GM19324 (cell line): ENCODE measurements around the gene CCDC91.
"Not testable (repeated sequence)": the region's sequence is repeated elsewhere in the genome, so short reads cannot be mapped to it uniquely, and the experiment has no call there.

Experiments used
- ATAC-seq: cut with Tn5 transposase; IDR thresholded peaks from one replicate; pipeline ENCODE4 v1.9.1; 2021; ENCODE audit warnings: mild to moderate bottlenecking, moderate library complexity; ENCODE audit not compliant: unreplicated experiment, low FRiP score

CCDC91 gene

DNA sequence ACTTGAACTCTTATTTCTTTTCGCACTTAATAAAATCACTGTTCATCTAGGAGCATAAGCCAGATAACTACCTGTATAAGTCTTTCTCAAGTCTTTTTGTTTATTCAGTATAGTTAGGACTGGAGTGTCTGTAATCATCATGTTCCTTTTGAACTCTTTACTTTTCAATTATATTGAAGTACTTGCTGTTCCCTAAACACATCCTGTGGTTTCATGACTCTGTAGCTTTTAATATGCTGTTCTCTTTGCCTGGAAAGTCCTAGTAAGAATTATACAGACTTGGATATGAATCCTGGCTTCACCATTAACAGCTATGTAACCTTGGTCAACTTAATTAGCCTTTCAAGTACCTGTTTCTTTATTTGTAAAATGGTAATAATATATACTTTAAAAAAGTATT is 88.2 kb downstream of the CCDC91 start:
- no peak for ATAC-seq

DNA sequence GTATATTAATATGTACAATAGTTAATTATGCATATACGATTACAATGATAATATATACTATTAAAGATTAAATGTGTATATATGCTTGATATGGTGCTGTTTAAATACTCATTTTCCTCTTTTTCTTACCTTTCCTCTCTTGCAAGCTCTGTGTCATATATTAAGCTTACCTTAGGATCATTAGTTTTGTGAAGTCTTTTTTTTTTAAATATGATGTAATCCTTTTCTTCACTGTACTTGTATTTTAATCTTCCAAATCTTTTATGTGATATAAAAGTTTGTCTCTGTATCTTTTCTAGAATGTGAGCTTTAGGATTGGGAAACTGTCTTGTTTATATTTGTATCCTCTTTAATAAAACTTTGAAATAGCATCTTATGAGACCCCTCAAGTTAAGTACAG is 88.7 kb downstream of the CCDC91 start:
- no peak for ATAC-seq

DNA sequence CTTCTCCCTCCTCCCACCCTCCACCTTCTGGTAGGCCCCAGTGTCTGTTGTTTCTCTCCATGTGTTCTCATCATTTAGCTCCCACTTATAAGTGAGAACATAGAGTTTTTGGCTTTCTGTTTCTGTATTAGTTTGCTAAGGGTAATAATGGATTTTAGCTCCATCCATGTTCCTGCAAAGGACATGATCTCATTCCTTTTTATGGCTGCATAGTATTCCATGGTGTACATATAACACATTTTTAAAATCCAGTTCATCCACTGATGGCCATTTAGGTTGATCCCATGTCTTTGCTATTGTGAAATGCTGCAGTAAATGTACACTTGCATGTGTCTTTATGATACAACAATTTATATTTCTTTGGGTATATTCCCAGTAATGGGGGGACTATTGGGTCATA is 96.1 kb downstream of the CCDC91 start:
- ATAC-seq: no peak

DNA sequence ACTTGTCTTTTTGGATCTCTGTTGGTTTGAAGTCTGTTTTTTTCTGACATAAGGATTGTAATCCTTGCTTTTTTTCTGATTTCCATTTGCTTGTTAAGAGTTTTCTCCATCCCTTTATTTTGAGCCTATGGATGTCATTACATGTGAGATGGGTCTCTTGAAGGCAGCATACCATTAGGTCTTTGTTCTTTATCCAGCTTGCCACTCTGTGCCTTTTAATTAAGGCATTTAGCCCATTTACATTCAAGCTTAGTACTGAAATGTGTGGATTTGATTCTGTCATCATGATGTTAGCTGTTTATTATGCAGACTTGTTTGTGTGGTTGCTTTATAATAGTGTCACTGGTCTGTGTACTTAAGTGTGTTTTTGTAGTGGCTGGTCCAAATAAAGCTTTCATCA is 100.0 kb downstream of the CCDC91 start:
- no peak for ATAC-seq

DNA sequence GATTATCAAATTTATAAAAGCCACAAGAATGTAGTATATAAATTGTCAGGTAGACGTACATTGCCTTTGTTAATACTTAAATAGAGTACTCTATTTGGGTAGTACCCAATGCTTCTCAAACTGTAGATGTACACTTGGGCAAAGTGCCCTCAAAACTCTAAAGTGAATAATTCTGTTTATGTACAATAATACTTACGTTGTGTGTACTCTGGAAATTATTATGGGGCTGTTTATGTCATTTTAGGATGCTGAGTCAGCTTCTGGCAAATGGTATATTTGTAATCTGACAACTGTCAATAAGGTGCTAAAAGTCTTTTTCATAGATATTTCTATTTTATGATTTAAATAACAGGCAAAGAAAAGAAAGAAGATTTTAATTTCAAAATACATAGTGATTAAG is 102.4 kb downstream of the CCDC91 start:
- ATAC-seq: no peak

DNA sequence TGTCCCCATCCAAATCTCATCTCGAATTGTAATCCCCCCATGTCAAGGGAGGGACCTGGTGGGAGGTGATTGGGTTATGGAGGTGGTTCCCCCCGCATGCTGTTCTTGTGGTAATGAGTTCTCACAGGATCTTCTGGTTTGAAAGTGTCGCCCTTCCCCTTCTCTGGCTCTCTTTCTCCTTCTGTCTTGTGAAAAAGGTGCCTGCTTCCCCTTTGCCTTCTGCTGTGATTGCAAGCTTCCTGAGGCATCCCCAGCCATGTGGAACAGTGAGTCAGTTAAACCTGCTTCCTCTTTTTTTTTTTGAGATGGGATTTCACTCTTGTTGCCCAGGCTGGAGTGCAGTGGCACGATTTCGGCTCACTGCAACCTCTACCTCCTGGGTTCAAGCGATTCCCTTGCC is 104.0 kb downstream of the CCDC91 start:
- ATAC-seq: no peak

DNA sequence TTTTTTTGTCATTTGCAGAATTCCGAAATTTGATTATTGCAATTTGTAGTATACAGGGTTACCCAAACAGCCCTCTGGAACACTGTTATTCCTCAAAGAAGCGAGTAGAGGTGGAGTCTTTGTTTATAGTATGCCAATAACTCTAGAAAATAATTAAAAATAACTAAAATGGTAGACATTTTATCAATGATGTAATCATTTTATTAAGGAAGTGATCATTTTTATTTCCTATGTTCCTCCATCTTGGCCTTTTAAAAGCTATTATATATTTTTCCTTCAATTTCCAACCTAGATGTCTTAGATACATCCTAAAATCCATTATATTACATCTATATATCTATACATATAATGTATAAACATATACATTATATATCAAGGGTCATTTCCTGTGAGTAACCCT is 106.0 kb downstream of the CCDC91 start:
- ATAC-seq: no peak

DNA sequence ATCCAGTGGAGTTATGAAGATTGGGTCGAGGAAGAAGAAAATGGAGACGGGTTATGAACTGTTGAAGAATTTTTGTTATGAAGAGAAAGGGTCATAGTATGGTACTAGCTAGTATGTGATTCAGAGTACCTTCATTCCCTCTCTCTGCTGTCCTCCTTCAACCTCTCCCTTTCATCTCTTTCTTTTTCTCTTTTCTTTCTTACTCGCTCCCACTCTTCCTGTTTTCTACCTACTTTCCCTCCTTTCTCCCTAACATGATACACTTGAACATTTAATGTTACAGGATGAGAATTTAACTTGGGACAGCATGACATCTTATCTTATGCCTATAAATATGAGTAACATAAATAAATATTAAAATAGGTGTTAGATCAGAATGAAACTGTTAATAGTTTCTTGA is 112.9 kb downstream of the CCDC91 start:
- ATAC-seq: no peak

DNA sequence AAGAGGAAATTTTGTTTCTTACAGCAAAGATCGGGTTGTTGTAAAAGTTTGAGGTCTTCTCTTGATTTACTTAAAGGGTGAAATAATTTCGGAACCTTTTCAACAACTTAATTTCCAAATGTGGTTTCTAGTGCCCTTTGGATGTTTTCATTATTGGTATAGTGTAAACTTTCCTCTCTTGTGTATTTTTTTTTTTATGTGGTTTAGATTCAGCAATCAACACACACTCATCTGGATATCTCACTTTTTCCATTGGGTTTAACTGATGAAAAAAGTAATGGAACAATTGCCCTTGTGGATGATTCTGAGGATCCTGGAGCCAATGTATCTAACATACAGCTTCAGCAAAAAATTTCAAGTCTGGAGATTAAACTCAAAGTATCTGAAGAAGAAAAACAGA is 116.3 kb downstream of the CCDC91 start:
- no peak for ATAC-seq

DNA sequence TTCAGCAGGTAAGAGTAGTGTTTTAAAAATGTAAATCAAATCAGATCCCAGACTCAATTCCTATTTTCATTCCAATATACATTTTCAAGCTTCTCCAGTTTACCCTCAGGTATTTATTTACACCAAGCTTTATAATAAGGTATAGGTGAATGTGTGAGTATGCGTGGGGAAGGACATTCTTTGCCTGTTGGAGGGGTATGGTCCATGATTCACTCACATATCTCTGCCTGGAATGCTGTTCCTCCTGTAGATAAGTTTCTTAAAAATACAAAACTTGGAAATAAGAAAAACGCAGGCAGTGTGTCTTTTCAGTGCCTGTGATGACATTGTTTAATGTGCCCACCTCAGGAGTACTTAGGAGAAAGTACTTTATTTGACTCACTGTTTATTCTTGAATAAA is 118.6 kb downstream of the CCDC91 start:
- no peak for ATAC-seq

DNA sequence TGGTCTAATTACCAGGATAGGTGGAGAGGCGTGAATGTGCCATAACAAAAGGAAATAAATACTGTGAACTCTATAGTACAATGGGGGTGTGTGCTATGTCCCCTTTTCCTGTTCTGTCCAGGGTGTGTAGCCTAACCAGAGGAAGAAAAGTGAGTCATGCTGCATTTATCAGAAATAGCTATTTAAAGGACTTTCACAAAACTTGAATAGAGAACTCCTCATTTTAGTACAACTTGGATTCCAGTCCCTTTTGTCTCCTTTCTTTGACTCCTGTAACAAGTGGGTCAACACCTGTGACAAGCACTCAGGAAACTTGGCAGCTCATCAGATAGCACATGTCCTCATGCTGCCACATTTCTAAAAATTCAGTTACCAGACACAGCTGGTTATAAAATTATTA is 123.4 kb downstream of the CCDC91 start:
- ATAC-seq: no peak

DNA sequence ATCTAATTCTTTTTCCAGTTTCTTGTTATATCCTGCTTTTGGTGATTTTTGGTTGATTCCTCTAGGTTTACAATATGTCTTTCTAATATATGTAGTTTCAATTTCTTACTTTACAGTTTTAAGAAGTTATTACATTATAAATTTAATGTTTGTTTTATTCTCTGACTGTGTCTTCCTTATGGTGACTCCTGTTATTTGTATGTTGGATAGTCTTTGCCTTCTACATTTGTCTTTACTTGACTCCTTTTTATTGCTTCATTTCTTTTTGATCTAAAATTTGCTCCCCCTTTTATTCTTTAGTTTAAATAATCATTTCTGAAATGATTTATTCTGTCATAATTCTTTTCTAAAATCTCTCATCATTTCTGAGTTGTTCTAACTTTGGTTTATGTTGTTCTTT is 125.8 kb downstream of the CCDC91 start:
- ATAC-seq: no peak

DNA sequence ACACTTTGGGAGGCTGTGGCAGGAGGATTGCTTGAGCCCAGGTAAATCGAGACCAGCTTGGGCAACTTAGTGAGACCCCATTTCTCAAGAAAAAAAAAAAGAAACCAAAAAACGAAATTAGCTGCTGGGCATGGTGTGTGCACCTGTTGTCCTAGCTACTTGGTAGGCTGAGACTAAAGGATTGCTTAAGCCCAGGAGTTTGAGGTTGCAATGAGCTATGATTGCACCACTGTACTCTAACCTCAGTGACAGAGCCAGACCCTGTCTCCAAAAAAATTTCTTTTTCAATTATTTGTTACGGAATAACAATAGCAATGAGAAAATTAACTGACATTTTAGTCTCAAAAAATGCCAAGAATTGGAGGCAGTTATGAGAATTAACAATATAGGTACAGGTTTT is 128.0 kb downstream of the CCDC91 start:
- no peak for ATAC-seq

DNA sequence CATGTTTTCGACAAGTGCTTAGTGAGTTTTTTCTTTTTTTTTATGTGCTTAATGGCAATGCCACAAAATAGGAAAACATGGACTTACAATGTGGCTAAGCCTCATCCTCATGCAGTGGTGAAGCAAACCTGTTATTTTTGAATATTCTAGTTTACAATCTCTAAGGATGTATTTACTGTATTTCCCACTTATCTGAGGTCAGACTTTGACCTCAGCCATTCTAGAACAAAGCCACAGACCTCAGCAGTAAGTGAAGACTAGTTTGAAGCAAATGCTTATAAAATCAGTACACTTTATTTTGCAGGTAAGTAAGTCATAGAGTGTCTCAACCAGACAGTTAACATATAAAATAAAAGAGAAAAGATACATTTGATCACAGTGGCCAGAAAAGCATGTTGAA is 130.1 kb downstream of the CCDC91 start:
- no peak for ATAC-seq

DNA sequence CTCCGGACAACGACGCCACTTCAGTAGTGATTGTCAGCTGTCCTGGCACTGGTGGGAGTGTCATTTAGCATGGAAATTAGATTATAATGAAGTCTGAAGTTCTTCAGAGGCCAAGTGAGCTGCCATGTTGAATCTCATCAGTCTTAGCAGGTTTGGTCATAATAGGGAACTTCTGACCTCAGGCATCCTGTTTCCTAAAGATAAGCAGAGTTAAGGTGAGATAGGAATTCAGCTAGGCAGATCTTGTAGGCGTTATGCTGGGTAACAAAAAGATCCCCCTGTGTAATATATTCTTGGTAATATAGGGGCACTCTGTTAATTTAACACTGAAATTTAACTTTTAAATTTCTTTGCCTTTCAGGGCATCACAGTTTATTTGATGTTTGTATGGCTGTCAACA is 137.5 kb downstream of the CCDC91 start:
- ATAC-seq: no peak

DNA sequence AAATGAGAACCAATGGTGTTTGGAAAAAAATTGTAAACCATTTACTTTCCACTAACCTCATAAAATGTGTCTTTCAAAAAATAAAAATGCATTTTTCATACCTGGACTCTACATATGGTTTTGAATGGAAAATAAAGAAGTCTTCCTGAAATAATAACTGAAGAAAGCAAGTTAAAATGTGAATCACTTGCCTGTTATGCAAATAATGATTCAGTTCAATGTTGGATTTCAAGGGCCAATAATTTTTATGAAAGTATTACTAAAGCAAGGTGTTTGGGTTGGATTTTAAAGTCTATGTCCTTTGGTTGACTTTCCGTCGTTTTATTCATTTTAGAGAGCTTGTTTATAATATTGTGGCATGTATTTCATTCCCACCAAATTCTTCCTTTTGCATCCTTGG is 138.7 kb downstream of the CCDC91 start:
- ATAC-seq: no peak

DNA sequence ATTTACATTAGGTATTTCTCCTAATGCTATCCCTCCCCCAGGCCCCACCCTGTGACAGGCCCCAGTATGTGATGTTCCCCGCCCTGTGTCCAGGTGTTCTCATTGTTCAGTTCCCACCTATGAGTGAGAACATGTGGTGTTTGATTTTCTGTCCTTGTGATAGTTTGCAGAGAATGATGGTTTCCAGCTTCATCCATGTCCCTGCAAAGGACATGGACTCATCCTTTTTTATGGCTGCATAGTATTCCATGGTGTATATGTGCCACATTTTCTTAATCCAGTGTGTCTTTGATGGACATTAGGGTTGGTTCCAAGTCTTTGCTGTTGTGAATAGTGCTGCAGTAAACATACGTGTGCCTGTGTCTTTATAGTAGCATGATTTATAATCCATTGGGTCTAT is 139.5 kb downstream of the CCDC91 start:
- not testable (repeated sequence) for ATAC-seq

DNA sequence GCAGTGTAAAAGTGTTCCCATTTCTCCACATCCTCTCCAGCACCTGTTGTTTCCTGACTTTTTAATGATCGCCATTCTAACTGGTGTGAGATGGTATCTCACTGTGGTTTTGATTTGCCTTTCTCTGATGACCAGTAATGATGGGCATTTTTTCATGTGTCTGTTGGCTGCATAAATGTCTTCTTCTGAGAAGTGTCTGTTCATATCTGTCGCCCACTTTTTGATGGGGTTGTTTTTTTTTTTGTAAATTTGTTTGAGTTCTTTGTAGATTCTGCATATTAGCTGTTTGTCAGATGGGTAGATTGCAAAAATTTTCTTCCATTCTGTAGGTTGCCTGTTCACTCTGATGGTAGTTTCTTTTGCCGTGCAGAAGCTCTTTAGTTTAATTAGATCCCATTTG is 140.0 kb downstream of the CCDC91 start:
- ATAC-seq: not testable (repeated sequence)

DNA sequence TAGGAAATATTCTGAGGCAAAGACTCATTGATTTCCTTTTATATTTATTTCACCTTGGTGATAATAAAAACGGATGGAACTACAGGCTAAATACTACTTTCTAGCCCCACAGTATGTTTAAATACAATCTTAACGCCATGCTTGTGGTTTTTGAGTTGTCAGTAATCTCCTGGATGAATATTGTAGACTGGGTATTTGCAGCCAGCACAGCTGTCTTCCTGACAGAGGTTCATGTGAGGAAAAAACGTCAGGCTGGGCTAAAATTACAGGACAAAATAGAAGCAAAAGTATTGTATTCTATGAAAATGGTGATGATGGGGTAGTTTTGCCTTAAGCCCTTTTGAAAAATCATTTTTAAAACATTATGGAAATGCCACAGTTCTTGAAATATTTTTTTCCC is 140.9 kb downstream of the CCDC91 start:
- ATAC-seq: no peak

DNA sequence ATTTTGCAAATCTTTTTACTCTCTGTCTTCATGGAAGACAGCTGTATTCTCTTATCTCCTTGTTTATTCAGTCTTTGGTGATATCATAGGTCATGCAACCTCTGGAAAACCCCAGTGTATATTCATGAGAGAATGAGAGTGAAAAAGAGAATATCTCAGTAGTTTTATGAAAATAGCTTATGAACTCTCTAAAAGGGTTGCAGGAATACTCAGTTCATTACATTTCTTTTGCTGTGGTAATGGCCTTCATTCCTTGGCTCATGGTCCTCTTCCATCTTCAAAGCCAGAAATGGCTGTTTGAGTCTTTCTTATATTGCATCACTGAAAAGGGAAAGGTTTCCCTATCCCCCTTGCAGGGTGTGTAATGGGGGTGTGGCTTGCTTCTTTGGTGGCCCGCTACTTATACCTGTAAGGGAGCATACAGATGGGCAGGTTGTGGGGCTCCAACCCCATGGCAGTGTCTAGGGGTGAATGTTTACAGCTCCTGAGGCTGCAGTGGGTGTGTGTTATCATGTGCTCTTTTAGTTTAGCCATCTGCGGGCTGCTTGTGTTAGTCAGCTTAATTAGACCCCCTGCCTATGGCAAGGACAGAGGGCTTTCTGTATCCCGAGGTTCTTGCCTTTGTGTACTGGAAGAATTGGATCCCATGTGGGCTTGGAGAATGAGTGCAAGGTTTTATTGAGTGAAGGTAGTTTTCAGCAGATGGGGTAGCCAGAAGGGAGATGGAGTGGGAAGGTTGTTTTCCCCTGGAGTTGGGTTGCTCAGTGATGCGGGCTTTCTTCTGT is 150.2 kb downstream of the CCDC91 start:
- ATAC-seq: no peak

DNA sequence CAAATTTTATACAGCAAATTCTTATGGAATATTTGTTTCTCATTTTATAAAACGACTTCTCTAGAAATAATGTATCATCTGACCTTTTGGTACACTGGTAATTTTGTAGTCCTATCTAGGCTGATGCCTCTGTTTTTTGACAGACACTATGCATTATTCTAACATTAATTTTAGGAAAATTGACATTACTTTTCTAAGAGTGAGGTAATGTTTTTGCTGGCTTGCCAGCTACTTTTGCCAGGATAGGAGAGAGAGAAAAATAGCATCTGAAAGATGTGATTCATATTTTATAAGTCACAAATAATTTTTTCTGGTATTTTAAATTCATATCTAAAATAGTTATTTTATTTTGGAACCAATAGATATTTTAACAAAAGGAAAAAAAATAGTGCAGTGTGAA is 153.5 kb downstream of the CCDC91 start:
- no peak for ATAC-seq

DNA sequence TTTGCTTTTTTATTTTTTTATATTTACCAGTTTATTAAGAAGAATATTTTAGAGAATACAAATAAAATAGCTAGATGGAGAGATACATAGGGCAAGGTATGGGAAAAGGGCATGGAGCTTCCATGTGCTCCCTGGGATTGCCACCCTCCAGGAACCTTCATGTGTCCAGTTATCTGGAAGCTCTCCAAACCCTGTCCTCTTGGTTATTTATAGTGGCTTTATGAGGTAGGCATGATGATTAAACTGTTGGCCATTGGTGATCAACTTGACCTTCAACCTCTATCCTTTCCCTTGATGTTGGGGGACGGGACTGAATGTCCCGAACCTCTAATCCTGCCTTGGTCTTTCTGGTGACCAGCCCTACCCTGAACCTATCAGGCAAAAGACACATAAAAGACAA is 156.3 kb downstream of the CCDC91 start:
- ATAC-seq: no peak

DNA sequence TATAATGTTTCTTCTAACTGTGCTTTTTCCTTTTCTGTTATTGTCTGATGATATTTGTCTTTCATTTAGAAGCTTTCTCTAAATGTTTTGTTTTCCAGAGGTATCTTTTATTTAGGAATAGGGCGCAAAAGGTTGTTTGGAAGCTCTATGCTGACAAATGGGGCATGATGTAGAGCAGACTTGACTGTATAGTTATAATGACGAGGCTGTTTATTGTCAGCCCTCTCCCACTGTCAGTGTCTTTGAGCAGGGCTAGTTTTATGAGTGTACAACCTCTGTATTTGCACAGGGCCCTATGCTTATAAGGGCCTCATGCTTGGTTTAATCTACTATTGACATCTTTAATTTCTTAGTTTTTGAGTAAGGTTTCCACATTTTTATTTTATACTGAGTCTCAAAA is 158.9 kb downstream of the CCDC91 start:
- ATAC-seq: no peak
